ENCODE data around the gene GET3.

Gene GET3

DNA sequence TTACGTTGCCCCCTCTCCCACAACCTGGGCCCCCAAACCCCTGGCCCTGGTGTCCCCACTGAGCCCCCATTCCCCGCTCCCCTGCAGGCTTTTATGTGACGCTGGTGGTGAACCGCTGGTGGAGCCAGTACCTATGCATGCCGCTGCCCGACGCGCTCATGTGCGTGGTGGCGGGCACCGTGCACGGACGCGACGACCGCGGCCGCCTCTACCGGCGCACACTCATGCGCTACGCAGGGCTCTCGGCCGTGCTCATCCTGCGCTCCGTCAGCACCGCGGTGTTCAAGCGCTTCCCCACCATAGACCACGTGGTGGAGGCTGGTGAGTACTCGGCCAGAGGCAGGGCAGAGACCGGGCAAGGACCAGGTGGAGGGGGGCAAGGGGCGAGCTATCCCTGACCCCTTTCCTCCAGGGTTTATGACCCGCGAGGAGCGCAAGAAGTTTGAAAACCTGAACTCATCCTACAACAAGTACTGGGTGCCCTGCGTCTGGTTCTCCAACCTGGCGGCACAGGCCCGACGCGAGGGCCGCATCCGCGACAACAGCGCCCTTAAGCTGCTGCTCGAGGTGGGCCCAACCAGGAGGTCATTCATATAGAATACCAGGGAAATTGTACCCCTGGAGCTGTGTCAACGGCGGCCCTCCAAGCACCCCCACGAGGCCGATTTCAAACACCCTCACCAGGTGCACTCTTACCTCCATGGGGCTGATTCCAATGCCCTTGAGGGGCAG is 17.3 kb downstream of the GET3 start:
- no peak overlapping the region for H3K4me3 ChIP-seq (ENCODE audit: low read depth, low read length)
- TF ChIP-seq, protein P1, sequence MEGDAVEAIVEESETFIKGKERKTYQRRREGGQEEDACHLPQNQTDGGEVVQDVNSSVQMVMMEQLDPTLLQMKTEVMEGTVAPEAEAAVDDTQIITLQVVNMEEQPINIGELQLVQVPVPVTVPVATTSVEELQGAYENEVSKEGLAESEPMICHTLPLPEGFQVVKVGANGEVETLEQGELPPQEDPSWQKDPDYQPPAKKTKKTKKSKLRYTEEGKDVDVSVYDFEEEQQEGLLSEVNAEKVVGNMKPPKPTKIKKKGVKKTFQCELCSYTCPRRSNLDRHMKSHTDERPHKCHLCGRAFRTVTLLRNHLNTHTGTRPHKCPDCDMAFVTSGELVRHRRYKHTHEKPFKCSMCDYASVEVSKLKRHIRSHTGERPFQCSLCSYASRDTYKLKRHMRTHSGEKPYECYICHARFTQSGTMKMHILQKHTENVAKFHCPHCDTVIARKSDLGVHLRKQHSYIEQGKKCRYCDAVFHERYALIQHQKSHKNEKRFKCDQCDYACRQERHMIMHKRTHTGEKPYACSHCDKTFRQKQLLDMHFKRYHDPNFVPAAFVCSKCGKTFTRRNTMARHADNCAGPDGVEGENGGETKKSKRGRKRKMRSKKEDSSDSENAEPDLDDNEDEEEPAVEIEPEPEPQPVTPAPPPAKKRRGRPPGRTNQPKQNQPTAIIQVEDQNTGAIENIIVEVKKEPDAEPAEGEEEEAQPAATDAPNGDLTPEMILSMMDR (IDR thresholded peaks at IDR 0.05; ENCODE audit: low read depth, low read length): no peak

DNA sequence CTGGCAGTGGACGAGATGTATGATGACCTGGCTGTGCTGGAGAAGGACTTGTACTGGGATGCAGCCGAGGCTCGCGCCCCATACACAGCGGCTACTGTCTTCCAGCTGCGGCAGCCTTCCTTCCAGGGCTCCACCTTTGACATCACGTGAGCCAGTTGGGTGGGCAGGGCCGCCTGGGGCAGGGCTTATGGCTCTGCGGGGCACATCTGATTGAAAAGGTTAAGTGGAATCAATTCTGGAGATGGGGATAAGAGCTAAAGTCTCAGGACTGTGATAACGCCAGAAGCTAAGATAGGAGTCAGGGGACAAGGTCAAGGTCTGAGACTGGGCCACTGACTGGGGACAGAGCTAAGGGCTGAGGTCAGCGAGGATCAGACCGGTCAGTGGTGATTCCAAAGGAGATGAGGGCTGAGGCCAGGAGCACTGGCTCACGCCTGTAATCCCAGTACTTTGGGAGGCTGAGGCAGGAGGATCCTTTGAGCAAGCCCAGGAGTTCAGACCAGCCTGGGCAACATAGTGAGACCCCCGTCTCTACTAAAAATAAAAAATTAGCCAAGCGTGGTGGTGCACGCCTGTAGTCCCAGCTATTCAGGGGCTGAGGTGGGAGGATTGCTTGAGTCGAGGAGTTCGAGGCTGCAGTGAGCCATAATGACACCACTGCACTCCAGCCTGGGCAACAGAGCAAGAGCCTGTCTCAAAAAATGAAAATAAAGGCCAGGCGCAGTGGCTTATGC is 19.0 kb downstream of the GET3 start:
- TF ChIP-seq, protein P1 (IDR thresholded peaks at IDR 0.05; ENCODE audit: low read depth, low read length): no peak

GRCh38 chr19:12757544-12758274 is 20.4 kb downstream of the GET3 start:
- peak overlapping the region; percentile 51 for H3K4me3 ChIP-seq (ENCODE audit: low read depth, low read length)
- TF ChIP-seq, protein P1 (IDR thresholded peaks at IDR 0.05; ENCODE audit: low read depth, low read length): peak; percentile 92

More for the DNA sequence above, 19.0 kb downstream of the GET3 start:
- H3K4me3 ChIP-seq (ENCODE audit: low read depth, low read length): no peak overlapping the region

DNA sequence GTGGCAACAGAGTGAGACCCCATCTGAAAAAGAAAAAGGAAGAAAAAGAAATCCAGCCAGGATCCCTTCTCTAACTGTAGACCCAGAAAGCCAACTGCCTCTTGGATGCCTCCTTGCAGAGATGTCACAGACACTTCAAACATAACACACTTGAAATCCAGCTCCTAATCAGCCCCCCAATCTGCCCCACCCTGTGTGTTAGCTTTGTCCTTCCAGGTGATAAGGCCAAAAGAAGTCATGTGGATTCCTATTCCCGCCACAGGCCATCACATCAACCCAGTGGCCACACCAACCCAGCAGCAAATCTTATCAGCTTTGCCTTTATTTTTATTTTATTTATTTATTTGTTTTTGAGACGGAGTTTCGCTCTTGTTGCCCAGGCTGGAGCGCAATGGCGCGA is 22.4 kb downstream of the GET3 start:
- TF ChIP-seq, protein P1 (IDR thresholded peaks at IDR 0.05; ENCODE audit: low read depth, low read length): no peak
- H3K4me3 ChIP-seq (ENCODE audit: low read depth, low read length): no peak overlapping the region

- TF ChIP-seq, protein P1 (IDR thresholded peaks at IDR 0.05; ENCODE audit: low read depth, low read length): no peak
- H3K4me3 ChIP-seq (ENCODE audit: low read depth, low read length): no peak overlapping the region
These were observed 25.8 kb downstream of the GET3 start for GRCh38 chr19:12763100-12763499.

DNA sequence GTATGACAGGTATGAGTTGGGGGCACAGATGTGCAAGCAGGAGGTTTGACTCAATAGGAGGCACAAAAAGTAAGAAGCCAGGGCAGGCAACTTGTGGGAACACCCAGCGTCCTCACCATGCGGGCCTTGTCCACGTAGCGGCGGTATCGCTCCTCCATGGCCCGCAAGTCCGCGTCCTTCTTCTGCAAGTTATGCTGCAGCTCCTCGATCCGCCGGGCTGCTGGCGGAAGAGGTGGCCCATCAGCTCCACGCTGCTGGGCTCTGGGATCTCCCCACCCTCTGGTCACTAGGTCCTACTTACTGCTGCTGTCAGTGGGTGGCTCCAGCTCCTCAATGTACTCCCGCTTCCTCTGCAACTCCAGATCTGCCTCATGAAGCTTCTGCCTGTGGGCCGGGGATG is 27.4 kb downstream of the GET3 start:
- TF ChIP-seq, protein P1 (IDR thresholded peaks at IDR 0.05; ENCODE audit: low read depth, low read length): no peak
- no peak overlapping the region for H3K4me3 ChIP-seq (ENCODE audit: low read depth, low read length)
